SK-N-SH (cell line): ENCODE results near the gene PXT1. TPM values are rescaled to one million over a fixed set of nuclear protein-coding genes. Genes with fewer than 3 reads are reported as not detected.

Experiments
- CTCF ChIA-PET: fragments of 300-600, 350-600 bp; formaldehyde crosslinking; extraction: SDS; loops from one replicate; lab custom pipeline; 2021; lab: Yijun Ruan, JAX
- POLR2A ChIA-PET: fragments of 350-600 bp; sonication (Branson Sonifier 250); formaldehyde crosslinking; extraction: SDS; loops from one replicate; lab custom pipeline; 2020; ENCODE audit warnings: antibody characterized with exemption, inconsistent platforms; lab: Yijun Ruan, JAX
- DNase-seq: peaks from one replicate; pipeline ENCODE4 v3.0.0; 2012
- H2AFZ ChIP-seq: fragments of 200-600 bp; sonication (generic); 2 replicates; pipeline ENCODE4 v1.8.1; 2016; ENCODE audit warnings: antibody characterized with exemption, mild to moderate bottlenecking, low read depth
- H3F3A ChIP-seq: fragments of 200-600 bp; sonication (generic); replicated peaks from 2 replicates; pipeline ENCODE3; 2016; ENCODE audit warnings: antibody characterized with exemption, mild to moderate bottlenecking; ENCODE audit not compliant: insufficient read depth
- H3K27ac ChIP-seq, 2 experiments: fragments of 200-500 bp in 1 of 2; fragments of 200-600 bp in 1 of 2; sonication (Bioruptor generic) in 1 of 2; sonication (generic), shearing (Covaris generic) in 1 of 2; 2 replicates each; pipeline versions ENCODE4 v1.5.1 to v1.6.1; 2014 to 2016; ENCODE audit warnings: low read depth in 2 of 2, inconsistent platforms in 1 of 2, low read length in 1 of 2, mild to moderate bottlenecking in 1 of 2, mixed read lengths in 1 of 2
- H3K27me3 ChIP-seq: fragments of 200-600 bp; sonication (generic), shearing (Covaris generic); 2 replicates; pipeline ENCODE4 v1.6.1; 2016; ENCODE audit warnings: mixed run types; ENCODE audit not compliant: insufficient read depth
- H3K36me3 ChIP-seq, 2 experiments: fragments of 200-500 bp in 1 of 2; fragments of 200-600 bp in 1 of 2; sonication (Bioruptor generic) in 1 of 2; sonication (generic) in 1 of 2; replicated peaks in 1 of 2; 2 replicates each; pipeline versions ENCODE3 to v1.5.1; 2014 to 2016; ENCODE audit warnings: low read length in 1 of 2, mild to moderate bottlenecking in 1 of 2; ENCODE audit not compliant: insufficient read depth in 2 of 2, control insufficient read depth in 1 of 2
- H3K4me1 ChIP-seq, 2 experiments: fragments of 200-500 bp in 1 of 2; fragments of 200-600 bp in 1 of 2; sonication (Bioruptor generic) in 1 of 2; sonication (generic), shearing (Covaris generic) in 1 of 2; 2 replicates each; pipeline versions ENCODE4 v1.5.1 to v1.6.1; 2014 to 2016; ENCODE audit warnings: low read depth in 1 of 2, low read length in 1 of 2, mixed run types in 1 of 2; ENCODE audit not compliant: insufficient read depth in 2 of 2, control insufficient read depth in 1 of 2
- H3K4me2 ChIP-seq: fragments of 200-600 bp; sonication (generic), shearing (Covaris generic); 2 replicates; pipeline ENCODE4 v1.6.1; 2017; ENCODE audit warnings: mixed run types
- H3K4me3 ChIP-seq, 2 experiments: fragments of 200-500 bp in 1 of 2; fragments of 200-600 bp in 1 of 2; sonication (Bioruptor generic) in 1 of 2; sonication (generic), shearing (Covaris generic) in 1 of 2; 2 replicates each; pipeline versions ENCODE4 v1.5.1 to v1.8.1; 2014 to 2016; ENCODE audit warnings: low read depth in 2 of 2, inconsistent platforms in 1 of 2, low read length in 1 of 2, mild to moderate bottlenecking in 1 of 2, mixed read lengths in 1 of 2, moderate library complexity in 1 of 2
- H3K79me2 ChIP-seq: fragments of 200-600 bp; sonication (generic); 2 replicates; pipeline ENCODE4 v1.8.1; 2017; ENCODE audit warnings: mild to moderate bottlenecking; ENCODE audit not compliant: insufficient read depth
- H3K9ac ChIP-seq: fragments of 200-600 bp; sonication (generic); 2 replicates; pipeline ENCODE4 v1.6.1; 2017; ENCODE audit warnings: mixed run types
- H3K9me2 ChIP-seq: fragments of 200-600 bp; sonication (generic); 2 replicates; pipeline ENCODE4 v1.6.1; 2017; ENCODE audit warnings: mixed run types
- H3K9me3 ChIP-seq: fragments of 200-600 bp; sonication (generic); 2 replicates; pipeline ENCODE4 v1.6.1; 2017; ENCODE audit warnings: mixed run types, mild to moderate bottlenecking, moderate library complexity
- H4K20me1 ChIP-seq: fragments of 200-600 bp; sonication (generic); 2 replicates; pipeline ENCODE4 v1.6.1; 2017; ENCODE audit warnings: mild to moderate bottlenecking, mixed run types; ENCODE audit not compliant: insufficient read depth
- CHD2 ChIP-seq: fragments of 150-350 bp; IDR thresholded peaks from 2 replicates; pipeline ENCODE4 v1.6.1; 2018; ENCODE audit warnings: low read length; ENCODE audit not compliant: partially characterized antibody
- EP300 ChIP-seq, 2 experiments: IDR thresholded peaks; 2 replicates each; pipeline versions ENCODE4 v1.4.0 to v1.6.1; 2012; ENCODE audit warnings: borderline replicate concordance in 1 of 2, low read depth in 1 of 2, low read length in 1 of 2
- FOSL2 ChIP-seq: IDR thresholded peaks from 2 replicates; pipeline ENCODE4 v1.4.0; 2012; ENCODE audit warnings: low read depth, mild to moderate bottlenecking, moderate library complexity, borderline replicate concordance
- FOXJ3 ChIP-seq: sonication (generic); formaldehyde crosslinking; IDR thresholded peaks from 2 replicates; pipeline ENCODE4 v1.5.1; 2020; ENCODE audit warnings: mild to moderate bottlenecking, missing genetic modification reagents
- FOXM1 ChIP-seq: IDR thresholded peaks from 2 replicates; pipeline ENCODE4 v1.4.0; 2012; ENCODE audit warnings: low read depth, mild to moderate bottlenecking
- GABPA ChIP-seq: IDR thresholded peaks from 2 replicates; pipeline ENCODE4 v1.4.0; 2012; ENCODE audit warnings: low read depth, mild to moderate bottlenecking
- IRF3 ChIP-seq: fragments of 150-350 bp; IDR thresholded peaks from 2 replicates; pipeline ENCODE4 v1.6.1; 2016; ENCODE audit warnings: mild to moderate bottlenecking, low read depth, low read length
- JUND ChIP-seq: IDR thresholded peaks from 2 replicates; pipeline ENCODE4 v1.4.0; 2012
- MAX ChIP-seq: IDR thresholded peaks from 2 replicates; pipeline ENCODE4 v1.4.0; 2012; ENCODE audit warnings: low read depth
- MEF2A ChIP-seq: IDR thresholded peaks from 2 replicates; pipeline ENCODE4 v1.4.0; 2012; ENCODE audit warnings: low read depth, borderline replicate concordance
- PBX3 ChIP-seq: IDR thresholded peaks from 2 replicates; pipeline ENCODE4; 2012
- RAD21 ChIP-seq: IDR thresholded peaks from 2 replicates; pipeline ENCODE4 v1.6.1; 2012; ENCODE audit warnings: mild to moderate bottlenecking, low read length
- RXRA ChIP-seq: IDR thresholded peaks from 2 replicates; pipeline ENCODE4 v1.4.0; 2012; ENCODE audit warnings: low read depth, mild to moderate bottlenecking, borderline replicate concordance
- SMC3 ChIP-seq: IDR thresholded peaks from 2 replicates; pipeline ENCODE4 v1.6.1; 2012; ENCODE audit warnings: low read depth, low read length, improper control_type of control experiment
- TCF12 ChIP-seq: IDR thresholded peaks from 2 replicates; pipeline ENCODE4 v1.4.0; 2012
- TEAD4 ChIP-seq: IDR thresholded peaks from 2 replicates; pipeline ENCODE4 v1.4.0; 2012; ENCODE audit warnings: mild to moderate bottlenecking, borderline replicate concordance; ENCODE audit not compliant: insufficient read depth
- YY1 ChIP-seq: IDR thresholded peaks from 2 replicates; pipeline ENCODE4 v1.4.0; 2012; ENCODE audit warnings: low read depth, mild to moderate bottlenecking
- ZBTB33 ChIP-seq: IDR thresholded peaks from 2 replicates; pipeline ENCODE4 v1.4.0; 2012; ENCODE audit warnings: low read depth, borderline replicate concordance
- WGBS: methylation state at CpG from one replicate; pipeline ENCODE4 v1.1.6; 2017; ENCODE audit warnings: low lambda C conversion rate; 5-methylcytosine and 5-hydroxymethylcytosine counted together
- polyA plus RNA-seq, 3 experiments: library from polyadenylated mRNA; depleted of rRNA; stranded (reverse); fragments of >200 nt; gene quantifications; 2 replicates each; pipeline ENCODE4 v1.2.3, GENCODE V29; 2012

The PXT1 gene
- polyA plus RNA-seq, 1 of the 3 experiments (the other 2 are of a cell fraction), result not detected

- Histone ChIP-seq H3K27ac (no peak overlapping the region), H3K27me3 (no peaks in the 10 kb centered on the region; the same call in 1 of the 2 replicates), H3K9me3 (no peaks in the 10 kb centered on the region), H4K20me1 (no peaks in the 10 kb centered on the region), H3K4me2 (no peak overlapping the region), H3F3A (no peaks in the 10 kb centered on the region), H3K9me2 (no peaks in the 10 kb centered on the region), H3K79me2 (no peaks in the 10 kb centered on the region), H2AFZ (no peak overlapping the region), H3K4me3 (no peak overlapping the region), H3K9ac (no peak overlapping the region), H3K4me1 (no peaks in the 10 kb centered on the region), H3K36me3 (no peaks in the 10 kb centered on the region)
- ChIA-PET CTCF (no interaction called here), POLR2A (no interaction called here)
- no peak for TF ChIP-seq ZBTB33
- no peak for TF ChIP-seq CHD2
- TF ChIP-seq EP300 (IDR thresholded peaks at IDR 0.05; ENCODE audit: borderline replicate concordance in 1 of 2, low read depth in 1 of 2, low read length in 1 of 2), result no peak
- TF ChIP-seq GABPA, result no peak
- TF ChIP-seq FOXJ3, result no peak
- no peak for TF ChIP-seq FOXM1
- no peak for TF ChIP-seq RAD21
- TF ChIP-seq PBX3, result no peak
- no peak for TF ChIP-seq TCF12
- TF ChIP-seq JUND, result no peak
- TF ChIP-seq IRF3, result no peak
- no peak for TF ChIP-seq SMC3
- no peak for TF ChIP-seq TEAD4
- no peak for TF ChIP-seq MAX
- TF ChIP-seq YY1, result no peak
- TF ChIP-seq MEF2A, result no peak
- no peak for TF ChIP-seq FOSL2
- no peak for TF ChIP-seq RXRA
- no peak for DNase-seq
- 93% methylated on average over 4 of the region's 4 CpGs for WGBS
Observed at GRCh38 chr6:36404164-36404563, 38.5 kb downstream of the PXT1 start.
